Choroid plexus epithelial cell (primary cell): ENCODE data around the gene AMIGO2.
"Not testable (repeated sequence)": the region's sequence is repeated elsewhere in the genome, so short reads cannot be mapped to it uniquely, and the experiment has no call there.

Experiments
- DNase-seq: peaks from one replicate; pipeline ENCODE4 v3.0.0-alpha.2; 2010; ENCODE audit warnings: low read depth
- H3K4me3 ChIP-seq: 2 replicates; pipeline ENCODE4 v1.5.1; 2011; ENCODE audit warnings: low read depth, mild to moderate bottlenecking, control low read depth, low read length, moderate library complexity
- CTCF ChIP-seq: conservative IDR thresholded peaks from 2 replicates; pipeline ENCODE4 v1.5.1; 2011; ENCODE audit warnings: low read depth, mild to moderate bottlenecking, control low read depth, inconsistent platforms, low read length, moderate library complexity

The AMIGO2 gene

GRCh38 chr12:47066278-47067025, 13.3 kb downstream of the AMIGO2 start:
- no peak for DNase-seq

GRCh38 chr12:47065546-47065945, 14.2 kb downstream of the AMIGO2 start:
- TF ChIP-seq CTCF = no peak
- DNase-seq = no peak
- H3K4me3 ChIP-seq = no peak overlapping the region

More at GRCh38 chr12:47066278-47067025, 13.3 kb downstream of the AMIGO2 start:
- TF ChIP-seq CTCF = no peak
- no peak overlapping the region for H3K4me3 ChIP-seq

- not testable (repeated sequence) for H3K4me3 ChIP-seq, DNase-seq
Observed at GRCh38 chr12:47058640-47059039, 21.1 kb downstream of the AMIGO2 start.

- H3K4me3 ChIP-seq, DNase-seq: not testable (repeated sequence)
Observed at GRCh38 chr12:47056944-47057343, 22.8 kb downstream of the AMIGO2 start.

GRCh38 chr12:47055856-47056255, 23.9 kb downstream of the AMIGO2 start:
- peak; percentile 27 for DNase-seq
- H3K4me3 ChIP-seq = not testable (repeated sequence)

- TF ChIP-seq CTCF = no peak
- H3K4me3 ChIP-seq = no peak overlapping the region
- no peak for DNase-seq
Observed at GRCh38 chr12:47054659-47055058, 25.1 kb downstream of the AMIGO2 start.

GRCh38 chr12:47053961-47054360, 25.8 kb downstream of the AMIGO2 start:
- TF ChIP-seq CTCF = no peak
- DNase-seq = no peak
- H3K4me3 ChIP-seq = no peak overlapping the region

- H3K4me3 ChIP-seq = no peak overlapping the region
- DNase-seq = no peak
- TF ChIP-seq CTCF = no peak
Observed at GRCh38 chr12:47052274-47052673, 27.5 kb downstream of the AMIGO2 start.

GRCh38 chr12:47051291-47051690, 28.5 kb downstream of the AMIGO2 start:
- DNase-seq, H3K4me3 ChIP-seq: not testable (repeated sequence)
